Astrocyte (in vitro differentiated cells and primary cell): Measurements from ENCODE around the gene EPC2. TPM values are rescaled to one million over a fixed set of nuclear protein-coding genes. Genes with fewer than 3 reads are reported as not detected.

Experiments used
- DNase-seq: peaks from one replicate; pipeline ENCODE4 v3.0.0-alpha.2; 2010; ENCODE audit warnings: low read depth
- FAIRE-seq: peaks from 2 replicates; lab custom pipeline; 2011; peaks lifted over from hg19 to GRCh38; lab: Jason Lieb, UNC
- H2AFZ ChIP-seq: 2 replicates; pipeline ENCODE4 v1.6.0; 2012; ENCODE audit warnings: low read depth, low read length, inconsistent platforms
- H3K27ac ChIP-seq: 2 replicates; pipeline ENCODE4 v1.5.1; 2011; ENCODE audit warnings: low read depth, low read length, inconsistent platforms
- H3K27me3 ChIP-seq: 2 replicates; pipeline ENCODE4 v1.6.0; 2011; ENCODE audit warnings: low read length, inconsistent platforms; ENCODE audit not compliant: insufficient read depth
- H3K36me3 ChIP-seq: 2 replicates; pipeline ENCODE4 v1.5.1; 2011; ENCODE audit warnings: low read length, inconsistent platforms; ENCODE audit not compliant: insufficient read depth
- H3K4me1 ChIP-seq: 2 replicates; pipeline ENCODE4 v1.5.1; 2011; ENCODE audit warnings: low read length, inconsistent platforms; ENCODE audit not compliant: insufficient read depth
- H3K4me2 ChIP-seq: 2 replicates; pipeline ENCODE4 v1.6.0; 2012; ENCODE audit warnings: low read length, inconsistent platforms
- H3K4me3 ChIP-seq: 2 replicates; pipeline ENCODE4 v1.5.1; 2011; ENCODE audit warnings: low read depth, mild to moderate bottlenecking, low read length, inconsistent platforms; ENCODE audit not compliant: insufficient read depth
- H3K79me2 ChIP-seq: 2 replicates; pipeline ENCODE4 v1.6.0; 2012; ENCODE audit warnings: mild to moderate bottlenecking, low read length, inconsistent platforms; ENCODE audit not compliant: insufficient read depth
- H3K9ac ChIP-seq: 2 replicates; pipeline ENCODE4 v1.6.0; 2012; ENCODE audit warnings: mild to moderate bottlenecking, low read length, inconsistent platforms
- H3K9me3 ChIP-seq: 2 replicates; pipeline ENCODE4 v1.5.1; 2012; ENCODE audit warnings: low read depth, mild to moderate bottlenecking, low read length, inconsistent platforms; ENCODE audit not compliant: insufficient read depth
- H4K20me1 ChIP-seq: 2 replicates; pipeline ENCODE4 v1.6.0; 2012; ENCODE audit warnings: low read length, inconsistent platforms; ENCODE audit not compliant: insufficient read depth
- H3K27ac Mint-ChIP-seq: one replicate; pipeline ENCODE4 v1.8.0; 2021; ENCODE audit warnings: mild to moderate bottlenecking, mixed read lengths; ENCODE audit not compliant: unreplicated experiment
- H3K27me3 Mint-ChIP-seq: one replicate; pipeline ENCODE4 v1.8.0; 2021; ENCODE audit warnings: low read depth, mixed read lengths; ENCODE audit not compliant: unreplicated experiment
- H3K36me3 Mint-ChIP-seq: one replicate; pipeline ENCODE4 v1.8.0; 2021; ENCODE audit warnings: low read depth, mixed read lengths; ENCODE audit not compliant: unreplicated experiment
- H3K4me1 Mint-ChIP-seq: one replicate; pipeline ENCODE4 v1.8.0; 2021; ENCODE audit warnings: low read depth, mixed read lengths; ENCODE audit not compliant: unreplicated experiment
- H3K4me3 Mint-ChIP-seq: one replicate; pipeline ENCODE4 v1.8.0; 2021; ENCODE audit warnings: mild to moderate bottlenecking, moderate library complexity, mixed read lengths; ENCODE audit not compliant: unreplicated experiment
- H3K9me3 Mint-ChIP-seq: one replicate; pipeline ENCODE4 v1.8.0; 2021; ENCODE audit warnings: mild to moderate bottlenecking, mixed read lengths; ENCODE audit not compliant: unreplicated experiment
- EZH2 ChIP-seq: IDR thresholded peaks from 2 replicates; pipeline ENCODE4 v1.6.1; 2012; ENCODE audit warnings: mild to moderate bottlenecking, low read length, inconsistent platforms; ENCODE audit not compliant: insufficient read depth
- total RNA-seq: library from RNA; stranded (reverse); gene quantifications from 2 replicates; pipeline ENCODE4 v1.2.1, GENCODE V29; 2021
- TF ChIP-seq, protein P1 (sequence below): IDR thresholded peaks from 2 replicates; pipeline ENCODE4 v1.5.1; 2011; ENCODE audit warnings: low read depth, mild to moderate bottlenecking, inconsistent platforms, low read length, moderate library complexity; ENCODE audit not compliant: insufficient read depth

The EPC2 gene
- total RNA-seq, 1 donor from 2014 or later: 24.8 TPM

DNA sequence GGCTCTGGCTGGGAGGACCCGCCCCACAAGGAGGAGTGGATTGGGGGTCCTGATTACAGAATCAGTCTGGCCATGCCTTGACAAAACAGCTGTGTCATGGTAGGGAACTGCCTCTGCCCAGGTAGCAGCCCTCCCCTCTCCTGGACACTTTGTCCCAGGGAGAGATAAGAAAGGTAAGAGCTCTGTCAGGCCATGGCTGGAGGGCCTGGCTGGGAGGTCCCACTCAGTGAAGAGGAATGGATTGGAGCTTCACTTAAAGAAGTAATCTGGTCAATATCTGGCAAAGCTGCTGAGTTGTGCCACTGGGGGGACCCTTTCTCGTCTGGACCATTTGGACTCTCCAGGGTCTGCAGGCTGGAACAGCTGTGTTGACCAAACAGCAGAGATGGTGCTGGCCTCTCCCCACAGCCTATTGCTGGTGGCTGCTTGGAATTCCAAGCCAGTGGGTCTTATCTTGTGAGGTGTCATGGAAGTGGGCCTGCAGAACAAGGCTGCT lies 75.4 kb downstream of the EPC2 start:
- Mint-ChIP-seq H3K4me1 (peaks cover 25% of the 10 kb centered on the region), H3K9me3 (peaks cover 3% of the 10 kb centered on the region), H3K27me3 (no peaks in the 10 kb centered on the region), H3K36me3 (peaks cover 4% of the 10 kb centered on the region), H3K27ac (no peak overlapping the region), H3K4me3 (no peak overlapping the region)
- H3K4me1 ChIP-seq: peaks cover 4% of the 10 kb centered on the region
- peaks cover 96% of the 10 kb centered on the region for H3K79me2 ChIP-seq
- no peaks in the 10 kb centered on the region for H3K9me3 ChIP-seq
- FAIRE-seq (no peak), DNase-seq (no peak)
- H3K4me2 ChIP-seq: no peak overlapping the region
- H2AFZ ChIP-seq: no peak overlapping the region
- no peaks in the 10 kb centered on the region for H3K36me3 ChIP-seq
- no peak overlapping the region for H3K9ac ChIP-seq
- H4K20me1 ChIP-seq: peaks cover 96% of the 10 kb centered on the region
- no peak overlapping the region for H3K27ac ChIP-seq
- H3K27me3 ChIP-seq: no peaks in the 10 kb centered on the region
- TF ChIP-seq, protein P1, sequence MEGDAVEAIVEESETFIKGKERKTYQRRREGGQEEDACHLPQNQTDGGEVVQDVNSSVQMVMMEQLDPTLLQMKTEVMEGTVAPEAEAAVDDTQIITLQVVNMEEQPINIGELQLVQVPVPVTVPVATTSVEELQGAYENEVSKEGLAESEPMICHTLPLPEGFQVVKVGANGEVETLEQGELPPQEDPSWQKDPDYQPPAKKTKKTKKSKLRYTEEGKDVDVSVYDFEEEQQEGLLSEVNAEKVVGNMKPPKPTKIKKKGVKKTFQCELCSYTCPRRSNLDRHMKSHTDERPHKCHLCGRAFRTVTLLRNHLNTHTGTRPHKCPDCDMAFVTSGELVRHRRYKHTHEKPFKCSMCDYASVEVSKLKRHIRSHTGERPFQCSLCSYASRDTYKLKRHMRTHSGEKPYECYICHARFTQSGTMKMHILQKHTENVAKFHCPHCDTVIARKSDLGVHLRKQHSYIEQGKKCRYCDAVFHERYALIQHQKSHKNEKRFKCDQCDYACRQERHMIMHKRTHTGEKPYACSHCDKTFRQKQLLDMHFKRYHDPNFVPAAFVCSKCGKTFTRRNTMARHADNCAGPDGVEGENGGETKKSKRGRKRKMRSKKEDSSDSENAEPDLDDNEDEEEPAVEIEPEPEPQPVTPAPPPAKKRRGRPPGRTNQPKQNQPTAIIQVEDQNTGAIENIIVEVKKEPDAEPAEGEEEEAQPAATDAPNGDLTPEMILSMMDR: no peak
- no peak for TF ChIP-seq EZH2
- H3K4me3 ChIP-seq: no peak overlapping the region

DNA sequence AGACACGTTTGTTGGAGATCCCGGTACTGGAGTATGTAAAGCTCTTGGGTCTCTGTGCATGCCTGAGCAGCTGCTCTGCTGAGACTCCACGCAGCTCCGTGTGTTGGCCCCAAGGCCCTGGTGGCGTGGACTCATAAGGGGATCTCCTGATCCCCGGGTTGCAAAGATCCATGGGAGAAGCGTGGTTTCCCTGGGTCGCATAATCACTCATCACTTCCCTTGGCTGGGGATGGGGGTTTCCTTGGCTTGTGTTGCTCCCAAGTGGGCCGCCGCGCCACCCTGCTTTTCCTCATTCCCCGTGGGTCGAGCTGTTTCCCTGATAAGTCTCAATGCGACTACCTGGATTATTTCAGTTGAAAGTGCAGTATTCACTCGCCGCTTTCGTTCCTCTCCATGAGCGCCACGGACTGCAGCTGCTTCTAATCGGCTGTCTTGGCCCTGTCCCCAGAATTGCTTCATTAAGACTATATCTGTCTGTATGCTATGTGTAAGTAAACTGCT lies 76.0 kb downstream of the EPC2 start:
- peaks cover 95% of the 10 kb centered on the region for H3K79me2 ChIP-seq
- H3K4me1 ChIP-seq: peaks cover 4% of the 10 kb centered on the region
- peaks cover under 1% of the 10 kb centered on the region for H3K9me3 Mint-ChIP-seq
- H3K27ac Mint-ChIP-seq: no peak overlapping the region
- no peaks in the 10 kb centered on the region for H3K27me3 ChIP-seq
- H3K27ac ChIP-seq: no peak overlapping the region
- H2AFZ ChIP-seq: no peak overlapping the region
- no peaks in the 10 kb centered on the region for H3K27me3 Mint-ChIP-seq
- no peak overlapping the region for H3K4me3 Mint-ChIP-seq
- no peak overlapping the region for H3K9ac ChIP-seq
- no peak overlapping the region for H3K4me2 ChIP-seq
- no peaks in the 10 kb centered on the region for H3K36me3 ChIP-seq
- no peak for TF ChIP-seq EZH2
- TF ChIP-seq, protein P1: no peak
- peaks cover 4% of the 10 kb centered on the region for H3K36me3 Mint-ChIP-seq
- peaks cover 96% of the 10 kb centered on the region for H4K20me1 ChIP-seq
- DNase-seq: no peak
- no peak for FAIRE-seq
- no peak overlapping the region for H3K4me3 ChIP-seq
- no peaks in the 10 kb centered on the region for H3K9me3 ChIP-seq
- H3K4me1 Mint-ChIP-seq: peaks cover 25% of the 10 kb centered on the region

DNA sequence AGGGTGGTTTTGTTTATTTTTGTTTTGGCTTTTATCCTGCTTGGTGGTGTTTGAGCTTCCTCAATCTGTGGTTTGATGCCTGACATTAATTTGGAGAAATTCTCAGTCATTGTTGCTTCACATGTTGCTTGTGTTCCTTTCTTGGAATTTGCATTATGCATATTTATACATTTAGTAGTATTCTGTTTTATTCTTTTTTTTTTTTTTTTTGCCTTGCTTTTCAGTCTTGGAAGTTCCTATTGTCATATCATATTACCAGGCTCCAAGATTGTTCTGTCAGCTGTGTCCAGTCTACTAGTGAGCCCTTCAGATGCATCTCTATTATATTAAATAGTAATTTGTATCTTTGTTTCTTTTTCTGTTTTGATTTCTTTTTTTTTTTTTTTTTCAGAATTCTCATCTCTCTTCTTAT lies 77.0 kb downstream of the EPC2 start:
- Histone ChIP-seq H3K27me3 (no peaks in the 10 kb centered on the region), H3K79me2 (peaks cover 95% of the 10 kb centered on the region), H3K4me3 (no peak overlapping the region), H3K9ac (no peak overlapping the region), H2AFZ (no peak overlapping the region), H3K4me2 (no peak overlapping the region), H3K36me3 (no peaks in the 10 kb centered on the region), H4K20me1 (peaks cover 95% of the 10 kb centered on the region), H3K27ac (no peak overlapping the region), H3K4me1 (peaks cover 2% of the 10 kb centered on the region), H3K9me3 (no peaks in the 10 kb centered on the region)
- Mint-ChIP-seq H3K27ac (no peak overlapping the region), H3K4me1 (peaks cover 21% of the 10 kb centered on the region), H3K9me3 (no peaks in the 10 kb centered on the region), H3K27me3 (no peaks in the 10 kb centered on the region), H3K36me3 (peaks cover 4% of the 10 kb centered on the region), H3K4me3 (no peak overlapping the region)
- FAIRE-seq (no peak), DNase-seq (no peak)
- no peak for TF ChIP-seq EZH2
- TF ChIP-seq, protein P1: no peak
